DND-41 (cell line): ENCODE measurements around the gene TSHZ2.

Experiments used
- ATAC-seq: fragments of 200-7000 bp; cut with Tn5 transposase; 3 replicates; pipeline ENCODE4 v1.9.1; 2021; ENCODE audit warnings: low read depth; ENCODE audit not compliant: insufficient read depth
- DNase-seq: peaks from one replicate; pipeline ENCODE4 v3.0.0-alpha.2; 2020
- H2AFZ ChIP-seq: 2 replicates; pipeline ENCODE4 v1.6.0; 2012; ENCODE audit warnings: low read depth, low read length
- H3K27ac ChIP-seq: 2 replicates; pipeline ENCODE4 v1.5.1; 2012; ENCODE audit warnings: low read length, inconsistent platforms
- H3K27me3 ChIP-seq: fragments of 200-600 bp; sonication (generic); 2 replicates; pipeline ENCODE4 v1.6.0; 2012; ENCODE audit warnings: low read length, mild to moderate bottlenecking, inconsistent platforms; ENCODE audit not compliant: insufficient read depth, poor library complexity
- H3K36me3 ChIP-seq: 2 replicates; pipeline ENCODE4 v1.5.1; 2012; ENCODE audit warnings: low read length, inconsistent platforms; ENCODE audit not compliant: insufficient read depth
- H3K4me1 ChIP-seq: 2 replicates; pipeline ENCODE4 v1.5.1; 2012; ENCODE audit warnings: mild to moderate bottlenecking, low read length; ENCODE audit not compliant: insufficient read depth
- H3K4me2 ChIP-seq: 2 replicates; pipeline ENCODE4 v1.6.0; 2012; ENCODE audit warnings: mild to moderate bottlenecking, moderate library complexity, low read length, inconsistent platforms; ENCODE audit not compliant: insufficient read depth
- H3K4me3 ChIP-seq, 2 experiments: fragments of 200-600 bp in 1 of 2; shearing (Covaris generic) in 1 of 2; 2 replicates each; pipeline ENCODE4 v1.5.1; 2012 to 2016; ENCODE audit warnings: inconsistent platforms in 2 of 2, low read length in 2 of 2, mild to moderate bottlenecking in 2 of 2, low read depth in 1 of 2, moderate library complexity in 1 of 2
- H3K79me2 ChIP-seq: 2 replicates; pipeline ENCODE4 v1.6.0; 2012; ENCODE audit warnings: low read length, inconsistent platforms; ENCODE audit not compliant: insufficient read depth
- H3K9ac ChIP-seq: 2 replicates; pipeline ENCODE4 v1.6.0; 2012; ENCODE audit warnings: low read depth, mild to moderate bottlenecking, inconsistent platforms, low read length, moderate library complexity
- H3K9me3 ChIP-seq: 2 replicates; pipeline ENCODE4 v1.5.1; 2012; ENCODE audit warnings: low read length, moderate library complexity, mild to moderate bottlenecking, inconsistent platforms; ENCODE audit not compliant: insufficient read depth, severe bottlenecking
- H4K20me1 ChIP-seq: 2 replicates; pipeline ENCODE4 v1.6.0; 2012; ENCODE audit warnings: low read length; ENCODE audit not compliant: insufficient read depth
- CTCF ChIP-seq: IDR thresholded peaks from 2 replicates; pipeline ENCODE4 v1.5.1; 2012; ENCODE audit warnings: borderline replicate concordance, low read length, moderate library complexity, mild to moderate bottlenecking; ENCODE audit not compliant: poor library complexity, severe bottlenecking; ENCODE audit errors: extremely low read depth
- EZH2 ChIP-seq: IDR thresholded peaks from 3 replicates; pipeline ENCODE4 v1.6.1; 2012; ENCODE audit warnings: borderline replicate concordance, low read depth, mild to moderate bottlenecking, moderate library complexity, low read length, inconsistent platforms; ENCODE audit not compliant: severe bottlenecking

Gene TSHZ2

GRCh38 chr20:53174454-53174853 lies 202.3 kb downstream of the TSHZ2 start:
- no peaks in the 10 kb centered on the region for H3K4me1 ChIP-seq
- H3K36me3 ChIP-seq: no peaks in the 10 kb centered on the region
- no peak for ATAC-seq
- no peak overlapping the region for H3K9ac ChIP-seq
- H3K27me3 ChIP-seq: peaks cover 27% of the 10 kb centered on the region
- H3K4me3 ChIP-seq: no peak overlapping the region
- H3K4me2 ChIP-seq: no peak overlapping the region
- TF ChIP-seq EZH2 (no peak), CTCF (no peak)
- no peaks in the 10 kb centered on the region for H3K79me2 ChIP-seq
- no peak for DNase-seq
- H2AFZ ChIP-seq: no peak overlapping the region
- no peaks in the 10 kb centered on the region for H3K9me3 ChIP-seq
- no peak overlapping the region for H3K27ac ChIP-seq
- H4K20me1 ChIP-seq: no peaks in the 10 kb centered on the region; the same call in 1 of the 2 replicates

DNA sequence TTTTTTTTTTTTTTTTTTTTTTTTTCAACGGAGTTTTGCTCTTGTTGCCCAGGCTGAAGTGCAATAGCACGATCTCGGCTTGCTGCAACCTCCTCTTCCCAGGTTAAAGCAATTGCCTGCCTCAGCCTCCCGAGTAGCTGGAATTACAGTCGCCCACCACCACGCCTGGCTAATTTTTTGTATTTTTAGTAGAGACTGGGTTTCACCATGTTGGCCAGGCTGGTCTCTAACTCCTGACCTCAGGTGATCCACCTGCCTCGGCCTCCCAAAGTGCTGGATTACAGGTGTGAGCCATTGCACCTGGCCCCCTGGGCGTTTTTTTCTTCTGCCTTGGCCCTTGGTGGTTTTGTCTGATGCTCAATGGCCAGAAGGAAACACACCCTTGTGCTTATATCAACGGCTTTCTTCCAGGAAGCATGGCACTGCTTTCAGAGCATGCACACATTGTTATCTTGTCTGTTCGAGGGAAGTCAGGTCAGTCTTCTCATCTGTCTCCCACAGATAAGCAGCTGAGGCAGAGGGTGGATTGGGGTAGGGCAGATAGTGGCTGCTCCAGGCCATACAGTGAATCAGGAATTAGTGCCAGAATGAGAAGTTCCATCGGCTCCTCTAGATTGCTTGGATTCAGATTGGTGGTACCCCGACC lies 203.1 kb downstream of the TSHZ2 start:
- no peaks in the 10 kb centered on the region for H3K79me2 ChIP-seq
- H4K20me1 ChIP-seq: no peaks in the 10 kb centered on the region; the same call in 1 of the 2 replicates
- H3K36me3 ChIP-seq: no peaks in the 10 kb centered on the region
- H2AFZ ChIP-seq: no peak overlapping the region
- H3K27ac ChIP-seq: no peak overlapping the region
- DNase-seq (no peak), ATAC-seq (no peak)
- H3K4me2 ChIP-seq: no peak overlapping the region
- TF ChIP-seq EZH2 (no peak), CTCF (no peak)
- H3K4me3 ChIP-seq: no peak overlapping the region
- H3K4me1 ChIP-seq: no peaks in the 10 kb centered on the region
- H3K27me3 ChIP-seq: peaks cover 26% of the 10 kb centered on the region
- H3K9me3 ChIP-seq: no peaks in the 10 kb centered on the region
- no peak overlapping the region for H3K9ac ChIP-seq

DNA sequence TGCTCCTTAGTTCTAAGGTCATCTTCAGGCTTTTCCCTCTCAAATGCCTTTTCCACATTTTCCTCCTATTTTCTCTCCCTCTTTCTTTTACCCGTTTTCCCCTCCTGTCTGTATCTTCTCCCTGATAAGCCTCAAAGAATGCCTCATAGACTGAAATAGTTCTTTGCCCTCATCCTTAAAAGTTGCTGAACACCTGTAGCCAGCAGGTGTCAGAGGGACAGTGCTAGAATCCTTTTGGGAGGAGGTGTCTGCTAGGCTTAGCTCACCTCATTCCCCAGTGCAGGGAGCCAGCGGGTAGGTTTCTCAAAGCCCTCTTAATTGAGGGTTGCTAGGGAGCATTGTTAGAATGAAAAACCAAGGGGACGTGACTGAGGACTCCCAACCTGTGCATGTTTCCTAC lies 204.0 kb downstream of the TSHZ2 start:
- DNase-seq (no peak), ATAC-seq (no peak)
- Histone ChIP-seq H4K20me1 (no peaks in the 10 kb centered on the region; the same call in 1 of the 2 replicates), H3K9me3 (no peaks in the 10 kb centered on the region), H2AFZ (no peak overlapping the region), H3K27me3 (peaks cover 25% of the 10 kb centered on the region), H3K9ac (no peak overlapping the region), H3K27ac (no peak overlapping the region), H3K36me3 (no peaks in the 10 kb centered on the region), H3K4me1 (no peaks in the 10 kb centered on the region), H3K4me3 (no peak overlapping the region), H3K4me2 (no peak overlapping the region), H3K79me2 (no peaks in the 10 kb centered on the region)
- TF ChIP-seq EZH2 (no peak), CTCF (no peak)

DNA sequence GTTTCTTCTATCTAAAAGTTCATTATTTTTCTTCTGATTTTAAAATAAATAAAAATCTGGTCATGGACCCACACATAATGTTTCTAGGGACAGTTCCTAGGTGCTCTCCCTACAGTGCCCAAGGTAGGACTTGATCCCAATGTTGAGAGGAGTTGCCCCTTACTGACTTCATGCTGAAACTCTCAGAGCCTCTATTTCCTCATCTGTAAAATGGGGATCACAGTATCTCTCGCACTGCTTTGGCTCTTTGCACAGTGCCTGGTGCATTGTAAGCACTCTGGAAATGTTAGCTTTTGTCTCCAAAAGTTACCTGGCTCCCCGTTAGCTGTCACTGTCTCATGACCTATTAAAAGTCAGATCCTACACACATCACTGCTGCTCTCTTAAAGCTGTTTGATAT lies 205.5 kb downstream of the TSHZ2 start:
- no peaks in the 10 kb centered on the region; the same call in 1 of the 2 replicates for H4K20me1 ChIP-seq
- H3K4me2 ChIP-seq: no peak overlapping the region
- no peaks in the 10 kb centered on the region for H3K79me2 ChIP-seq
- H3K36me3 ChIP-seq: no peaks in the 10 kb centered on the region
- no peak overlapping the region for H3K9ac ChIP-seq
- H2AFZ ChIP-seq: no peak overlapping the region
- no peaks in the 10 kb centered on the region for H3K9me3 ChIP-seq
- TF ChIP-seq CTCF: no peak
- no peak for TF ChIP-seq EZH2
- H3K4me3 ChIP-seq: no peak overlapping the region
- H3K27ac ChIP-seq: no peak overlapping the region
- H3K4me1 ChIP-seq: no peaks in the 10 kb centered on the region
- DNase-seq (no peak), ATAC-seq (no peak)
- H3K27me3 ChIP-seq: peaks cover 28% of the 10 kb centered on the region
